HepG2 (cell line): ENCODE data around the gene UQCR11.

Experiments
- PLSCR1 ChIP-seq: sonication (generic); formaldehyde crosslinking; IDR thresholded peaks from 2 replicates; pipeline ENCODE4 v1.5.0; 2020; ENCODE audit warnings: missing genetic modification reagents, mild to moderate bottlenecking, borderline replicate concordance
- SIN3A ChIP-seq: IDR thresholded peaks from 2 replicates; pipeline ENCODE4 v1.6.1; 2011; ENCODE audit warnings: low read depth, mild to moderate bottlenecking, control low read depth, low read length, borderline replicate concordance
- ZNF3 ChIP-seq: IDR thresholded peaks from 2 replicates; pipeline ENCODE4 v1.7.0; 2017; ENCODE audit warnings: inconsistent platforms
- TF ChIP-seq, protein P1 (sequence below): sonication (generic); formaldehyde crosslinking; IDR thresholded peaks from 2 replicates; pipeline ENCODE4 v1.5.0; 2020; ENCODE audit warnings: mild to moderate bottlenecking, missing genetic modification reagents, moderate library complexity

GRCh38 chr19:1555487-1556389, 49.5 kb downstream of the UQCR11 start:
- no peak for TF ChIP-seq PLSCR1 (CRISPR knock-in tag)
- TF ChIP-seq SIN3A = no peak
- no peak for TF ChIP-seq ZNF3 (CRISPR knock-in tag)
- TF ChIP-seq, protein P1, sequence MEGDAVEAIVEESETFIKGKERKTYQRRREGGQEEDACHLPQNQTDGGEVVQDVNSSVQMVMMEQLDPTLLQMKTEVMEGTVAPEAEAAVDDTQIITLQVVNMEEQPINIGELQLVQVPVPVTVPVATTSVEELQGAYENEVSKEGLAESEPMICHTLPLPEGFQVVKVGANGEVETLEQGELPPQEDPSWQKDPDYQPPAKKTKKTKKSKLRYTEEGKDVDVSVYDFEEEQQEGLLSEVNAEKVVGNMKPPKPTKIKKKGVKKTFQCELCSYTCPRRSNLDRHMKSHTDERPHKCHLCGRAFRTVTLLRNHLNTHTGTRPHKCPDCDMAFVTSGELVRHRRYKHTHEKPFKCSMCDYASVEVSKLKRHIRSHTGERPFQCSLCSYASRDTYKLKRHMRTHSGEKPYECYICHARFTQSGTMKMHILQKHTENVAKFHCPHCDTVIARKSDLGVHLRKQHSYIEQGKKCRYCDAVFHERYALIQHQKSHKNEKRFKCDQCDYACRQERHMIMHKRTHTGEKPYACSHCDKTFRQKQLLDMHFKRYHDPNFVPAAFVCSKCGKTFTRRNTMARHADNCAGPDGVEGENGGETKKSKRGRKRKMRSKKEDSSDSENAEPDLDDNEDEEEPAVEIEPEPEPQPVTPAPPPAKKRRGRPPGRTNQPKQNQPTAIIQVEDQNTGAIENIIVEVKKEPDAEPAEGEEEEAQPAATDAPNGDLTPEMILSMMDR (CRISPR knock-in tag) = no peak
